MM.1S (cell line): Measurements from ENCODE around the gene THUMPD3.

Experiments used
- DNase-seq: peaks from one replicate; pipeline ENCODE4 v3.0.0-alpha.2; 2015
- H2AFZ ChIP-seq: fragments of 300-600 bp; sonication (generic); 2 replicates; pipeline ENCODE4 v1.6.0; 2016; ENCODE audit warnings: antibody characterized with exemption, low read length
- H3F3A ChIP-seq: fragments of 300-600 bp; sonication (generic); 2 replicates; pipeline ENCODE4 v1.6.1; 2016; ENCODE audit warnings: mild to moderate bottlenecking, antibody characterized with exemption, low read length, moderate library complexity, mixed read lengths; ENCODE audit not compliant: insufficient read depth
- H3K27ac ChIP-seq: fragments of 300-600 bp; sonication (generic); 2 replicates; pipeline ENCODE4 v1.5.1; 2016; ENCODE audit warnings: mild to moderate bottlenecking, low read length
- H3K27me3 ChIP-seq: fragments of 300-600 bp; sonication (generic); replicated peaks from 2 replicates; pipeline ENCODE4 v1.6.0; 2016; ENCODE audit warnings: low read length; ENCODE audit not compliant: insufficient read depth
- H3K36me3 ChIP-seq: fragments of 300-600 bp; sonication (generic); replicated peaks from 2 replicates; pipeline ENCODE4 v1.6.1; 2016; ENCODE audit warnings: mild to moderate bottlenecking, low read length, mixed read lengths; ENCODE audit not compliant: insufficient read depth
- H3K4me1 ChIP-seq: fragments of 300-600 bp; sonication (generic); 2 replicates; pipeline ENCODE4 v1.6.1; 2016; ENCODE audit warnings: low read length, mixed read lengths
- H3K4me2 ChIP-seq: fragments of 300-600 bp; sonication (generic); 2 replicates; pipeline ENCODE4 v1.6.0; 2016; ENCODE audit warnings: low read depth, low read length
- H3K4me3 ChIP-seq: fragments of 300-600 bp; sonication (generic); 2 replicates; pipeline ENCODE4 v1.5.1; 2016; ENCODE audit warnings: low read length, mixed read lengths
- H3K79me2 ChIP-seq: fragments of 300-600 bp; sonication (generic); 2 replicates; pipeline ENCODE4 v1.6.1; 2016; ENCODE audit warnings: mixed run types, low read length, mixed read lengths
- H3K9ac ChIP-seq: fragments of 300-600 bp; sonication (generic); 2 replicates; pipeline ENCODE4 v1.6.1; 2016; ENCODE audit warnings: low read length, mixed read lengths
- H3K9me2 ChIP-seq: fragments of 300-600 bp; sonication (generic); replicated peaks from 2 replicates; pipeline ENCODE4 v1.6.1; 2016; ENCODE audit warnings: mild to moderate bottlenecking, low read length, mixed read lengths; ENCODE audit not compliant: insufficient read depth
- H3K9me3 ChIP-seq: fragments of 300-600 bp; sonication (generic); replicated peaks from 2 replicates; pipeline ENCODE4 v1.6.1; 2016; ENCODE audit warnings: mild to moderate bottlenecking, low read length, mixed read lengths; ENCODE audit not compliant: insufficient read depth
- H4K20me1 ChIP-seq: fragments of 300-600 bp; sonication (generic); 2 replicates; pipeline ENCODE4 v1.6.1; 2016; ENCODE audit warnings: mild to moderate bottlenecking, low read length, moderate library complexity, mixed read lengths; ENCODE audit not compliant: insufficient read depth
- CTCF ChIP-seq: fragments of 300-600 bp; sonication (generic); IDR thresholded peaks from 2 replicates; pipeline ENCODE4 v1.5.1; 2016; ENCODE audit warnings: antibody characterized with exemption, low read length, mixed read lengths
- EZH2 ChIP-seq: fragments of 300-600 bp; sonication (generic); optimal IDR thresholded peaks from 2 replicates; pipeline ENCODE3; 2017; ENCODE audit warnings: low read depth, mild to moderate bottlenecking, antibody characterized with exemption, low read length, mixed read lengths
- EZH2phosphoT487 ChIP-seq: fragments of 300-600 bp; sonication (generic); IDR thresholded peaks from 2 replicates; pipeline ENCODE4 v1.6.1; 2018; ENCODE audit warnings: antibody characterized with exemption, low read length

THUMPD3 gene

GRCh38 chr3:9369508-9369907, 6.7 kb downstream of the THUMPD3 start:
- Histone ChIP-seq H3K4me2 (no peak overlapping the region), H3K4me1 (no peaks in the 10 kb centered on the region), H3K27ac (no peak overlapping the region), H3K36me3 (peaks cover 32% of the 10 kb centered on the region), H3K9ac (no peak overlapping the region), H4K20me1 (no peaks in the 10 kb centered on the region), H3K79me2 (peaks cover 20% of the 10 kb centered on the region; the same call in 1 of the 2 replicates), H3K4me3 (no peak overlapping the region), H3K9me3 (no peaks in the 10 kb centered on the region), H3K9me2 (no peaks in the 10 kb centered on the region), H3F3A (no peaks in the 10 kb centered on the region), H3K27me3 (no peaks in the 10 kb centered on the region), H2AFZ (no peak overlapping the region)
- DNase-seq, result no peak
- TF ChIP-seq CTCF, result no peak
- no peak for TF ChIP-seq EZH2
- TF ChIP-seq EZH2phosphoT487, result no peak

GRCh38 chr3:9373465-9373864, 10.6 kb downstream of the THUMPD3 start:
- no peak for DNase-seq
- H3K27ac ChIP-seq, result no peak overlapping the region
- no peaks in the 10 kb centered on the region for H4K20me1 ChIP-seq
- H3K36me3 ChIP-seq, result peaks cover 30% of the 10 kb centered on the region
- H3F3A ChIP-seq, result no peaks in the 10 kb centered on the region
- no peaks in the 10 kb centered on the region for H3K4me1 ChIP-seq
- H3K4me2 ChIP-seq, result no peak overlapping the region
- H3K79me2 ChIP-seq, result peaks cover 33% of the 10 kb centered on the region
- TF ChIP-seq CTCF, result no peak
- no peak for TF ChIP-seq EZH2
- no peak for TF ChIP-seq EZH2phosphoT487
- no peak overlapping the region for H2AFZ ChIP-seq
- no peaks in the 10 kb centered on the region for H3K9me2 ChIP-seq
- H3K9ac ChIP-seq, result no peak overlapping the region
- H3K27me3 ChIP-seq, result no peaks in the 10 kb centered on the region
- H3K9me3 ChIP-seq, result no peaks in the 10 kb centered on the region
- no peak overlapping the region for H3K4me3 ChIP-seq

GRCh38 chr3:9377981-9378380, 15.1 kb downstream of the THUMPD3 start:
- H3F3A ChIP-seq, result peaks cover 13% of the 10 kb centered on the region
- peaks cover 18% of the 10 kb centered on the region for H3K36me3 ChIP-seq
- no peak overlapping the region for H3K4me2 ChIP-seq
- H3K79me2 ChIP-seq, result peaks cover 31% of the 10 kb centered on the region
- no peak for DNase-seq
- no peaks in the 10 kb centered on the region for H3K4me1 ChIP-seq
- H3K27me3 ChIP-seq, result no peaks in the 10 kb centered on the region
- H3K27ac ChIP-seq, result no peak overlapping the region
- no peak overlapping the region for H3K4me3 ChIP-seq
- H4K20me1 ChIP-seq, result no peaks in the 10 kb centered on the region; the same call in 1 of the 2 replicates
- no peak for TF ChIP-seq EZH2
- no peak for TF ChIP-seq CTCF
- no peak for TF ChIP-seq EZH2phosphoT487
- no peaks in the 10 kb centered on the region for H3K9me3 ChIP-seq
- no peaks in the 10 kb centered on the region for H3K9me2 ChIP-seq
- no peak overlapping the region for H2AFZ ChIP-seq
- H3K9ac ChIP-seq, result no peak overlapping the region
